A673 (cell line): ENCODE data around the gene CDYL2.

Source experiments
- CTCF ChIP-seq: fragments of 300-800, 200-600 bp; sonication (generic); conservative IDR thresholded peaks from 2 replicates; pipeline ENCODE4 v1.5.1; 2017; ENCODE audit warnings: low read depth, mild to moderate bottlenecking, antibody characterized with exemption, low read length, moderate library complexity, mixed read lengths
- EZH2 ChIP-seq: fragments of 200-600 bp; sonication (generic); IDR thresholded peaks from 2 replicates; pipeline ENCODE4 v1.6.1; 2017; ENCODE audit warnings: borderline replicate concordance, low read depth, mild to moderate bottlenecking, mixed read lengths, antibody characterized with exemption, low read length; ENCODE audit not compliant: poor library complexity, severe bottlenecking

- TF ChIP-seq CTCF (no peak), EZH2 (no peak)
Measured at GRCh38 chr16:80611930-80612327, 192.5 kb downstream of the CDYL2 start.
